K562 (cell line): ENCODE results near the gene EGF. TPM values are rescaled to one million over a fixed set of nuclear protein-coding genes. Genes with fewer than 3 reads are reported as not detected.

Source experiments
- ARID1B ChIP-seq: fragments of 450-650 bp; IDR thresholded peaks from 2 replicates; pipeline ENCODE4 v1.6.1; 2016; ENCODE audit warnings: antibody characterized with exemption, mild to moderate bottlenecking, inconsistent platforms
- DIDO1 ChIP-seq: fragments of 450-650 bp; IDR thresholded peaks from 2 replicates; pipeline ENCODE4 v1.6.1; 2016; ENCODE audit warnings: low read depth, missing biosample characterization, missing genetic modification characterization
- GTF2F1 ChIP-seq: IDR thresholded peaks from 2 replicates; pipeline ENCODE4 v1.6.1; 2011; ENCODE audit warnings: low read depth, low read length, improper control_type of control experiment
- HDAC2 ChIP-seq: fragments of 450-650 bp; IDR thresholded peaks from 2 replicates; pipeline ENCODE4 v1.6.1; 2016; ENCODE audit warnings: mild to moderate bottlenecking
- POU5F1 ChIP-seq: fragments of 150-350 bp; IDR thresholded peaks from 2 replicates; pipeline ENCODE4 v1.6.1; 2014; ENCODE audit warnings: borderline replicate concordance, low read length, low read depth, mild to moderate bottlenecking; ENCODE audit not compliant: partially characterized antibody
- PRDM10 ChIP-seq: fragments of 450-650 bp; IDR thresholded peaks from 2 replicates; pipeline ENCODE4 v1.6.1; 2018; ENCODE audit not compliant: partially characterized antibody
- RAD21 ChIP-seq, 2 experiments: fragments of 250-450 bp in 1 of 2; fragments of 450-650 bp in 1 of 2; sonication (Bioruptor Pico) in 1 of 2; formaldehyde crosslinking in 1 of 2; IDR thresholded peaks in 1 of 2; conservative IDR thresholded peaks in 1 of 2; 2 replicates each; pipeline versions ENCODE4 v1.4.0 to v1.8.0; 2020 to 2022; ENCODE audit warnings: mild to moderate bottlenecking in 2 of 2, moderate library complexity in 1 of 2
- TFAM ChIP-seq: fragments of 250-450 bp; sonication (Bioruptor Pico); conservative IDR thresholded peaks from 2 replicates; pipeline ENCODE4 v1.5.0; 2021; ENCODE audit warnings: mild to moderate bottlenecking, moderate library complexity
- ZNF224 ChIP-seq: sonication (generic); formaldehyde crosslinking; IDR thresholded peaks from 2 replicates; pipeline ENCODE4 v1.8.0; 2022; ENCODE audit warnings: mild to moderate bottlenecking, missing genetic modification reagents
- ZNF263 ChIP-seq: sonication (generic); formaldehyde crosslinking; IDR thresholded peaks from 2 replicates; pipeline ENCODE4 v1.8.0; 2022; ENCODE audit warnings: mild to moderate bottlenecking, missing genetic modification reagents, borderline replicate concordance
- ZNF3 ChIP-seq: fragments of 250-450 bp; sonication (Bioruptor Pico); IDR thresholded peaks from 2 replicates; pipeline ENCODE4 v1.5.0; 2021; ENCODE audit warnings: mild to moderate bottlenecking, moderate library complexity
- polyA plus RNA-seq, 8 experiments: library from polyadenylated mRNA; depleted of rRNA in 4 of 8; stranded (reverse) in 5 of 8; unstranded in 3 of 8; fragments of >200 nt; fragmentation: Nextera tagmentation in 2 of 8; fragmentation: Illumina TruSeq in 1 of 8; extraction: Ambion mirVana in 2 of 8; extraction: Trizol in 1 of 8; gene quantifications; 2 replicates each; pipeline versions ENCODE4 v1.2.1 to v1.2.3, GENCODE V29; 2011 to 2014; ENCODE audit warnings: inconsistent platforms in 1 of 8, missing spikeins in 1 of 8
- total RNA-seq, 7 experiments: library from RNA; depleted of rRNA in 6 of 7; stranded (reverse); fragments of >200 nt in 6 of 7; fragmentation: Illumina TruSeq in 2 of 7; extraction: Trizol in 2 of 7; gene quantifications; 2 replicates each; pipeline versions ENCODE4 v1.2.1 to v1.2.3, GENCODE V29; 2011 to 2021; ENCODE audit warnings: low replicate concordance in 1 of 7
- TF ChIP-seq, protein P1 (sequence below): sonication (generic); formaldehyde crosslinking; IDR thresholded peaks from 2 replicates; pipeline ENCODE4 v1.8.1; 2023; ENCODE audit warnings: mild to moderate bottlenecking, missing genetic modification reagents
- TF ChIP-seq, protein P2 (sequence below): sonication (generic); formaldehyde crosslinking; IDR thresholded peaks from 2 replicates; pipeline ENCODE4 v1.8.0; 2023; ENCODE audit warnings: mild to moderate bottlenecking, missing genetic modification reagents
- TF ChIP-seq, protein P3 (sequence below): sonication (generic); formaldehyde crosslinking; IDR thresholded peaks from 2 replicates; pipeline ENCODE4 v1.8.0; 2022; ENCODE audit warnings: mild to moderate bottlenecking, missing genetic modification reagents

The EGF gene
- total and polyA plus RNA-seq, 9 of the 15 experiments (the other 6 are each of a cell fraction or from before 2014, with no cell fraction given): 0.32 to 3.1 (median 1.3) TPM

DNA sequence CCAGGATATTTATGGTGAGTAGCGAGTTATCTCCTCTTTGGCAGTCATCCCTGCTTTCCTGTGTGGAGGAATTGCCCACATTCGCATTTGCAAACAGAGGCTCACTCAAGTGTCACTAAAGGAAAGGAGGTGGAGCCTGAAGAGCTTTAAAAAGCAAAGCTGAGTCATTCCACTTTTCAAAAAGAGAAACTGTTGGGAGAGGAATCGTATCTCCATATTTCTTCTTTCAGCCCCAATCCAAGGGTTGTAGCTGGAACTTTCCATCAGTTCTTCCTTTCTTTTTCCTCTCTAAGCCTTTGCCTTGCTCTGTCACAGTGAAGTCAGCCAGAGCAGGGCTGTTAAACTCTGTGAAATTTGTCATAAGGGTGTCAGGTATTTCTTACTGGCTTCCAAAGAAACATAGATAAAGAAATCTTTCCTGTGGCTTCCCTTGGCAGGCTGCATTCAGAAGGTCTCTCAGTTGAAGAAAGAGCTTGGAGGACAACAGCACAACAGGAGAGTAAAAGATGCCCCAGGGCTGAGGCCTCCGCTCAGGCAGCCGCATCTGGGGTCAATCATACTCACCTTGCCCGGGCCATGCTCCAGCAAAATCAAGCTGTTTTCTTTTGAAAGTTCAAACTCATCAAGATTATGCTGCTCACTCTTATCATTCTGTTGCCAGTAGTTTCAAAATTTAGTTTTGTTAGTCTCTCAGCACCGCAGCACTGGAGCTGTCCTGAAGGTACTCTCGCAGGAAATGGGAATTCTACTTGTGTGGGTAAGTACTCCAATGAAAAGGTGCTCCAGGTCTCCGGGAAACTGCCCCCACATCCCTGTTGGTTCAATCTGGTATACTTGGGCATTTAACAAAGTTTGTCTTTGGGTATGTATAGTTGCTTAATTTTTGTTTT is at the start of gene EGF (continued):
- TF ChIP-seq, protein P1, sequence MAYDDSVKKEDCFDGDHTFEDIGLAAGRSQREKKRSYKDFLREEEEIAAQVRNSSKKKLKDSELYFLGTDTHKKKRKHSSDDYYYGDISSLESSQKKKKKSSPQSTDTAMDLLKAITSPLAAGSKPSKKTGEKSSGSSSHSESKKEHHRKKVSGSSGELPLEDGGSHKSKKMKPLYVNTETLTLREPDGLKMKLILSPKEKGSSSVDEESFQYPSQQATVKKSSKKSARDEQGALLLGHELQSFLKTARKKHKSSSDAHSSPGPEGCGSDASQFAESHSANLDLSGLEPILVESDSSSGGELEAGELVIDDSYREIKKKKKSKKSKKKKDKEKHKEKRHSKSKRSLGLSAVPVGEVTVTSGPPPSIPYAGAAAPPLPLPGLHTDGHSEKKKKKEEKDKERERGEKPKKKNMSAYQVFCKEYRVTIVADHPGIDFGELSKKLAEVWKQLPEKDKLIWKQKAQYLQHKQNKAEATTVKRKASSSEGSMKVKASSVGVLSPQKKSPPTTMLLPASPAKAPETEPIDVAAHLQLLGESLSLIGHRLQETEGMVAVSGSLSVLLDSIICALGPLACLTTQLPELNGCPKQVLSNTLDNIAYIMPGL: no peak
- TF ChIP-seq, protein P2, sequence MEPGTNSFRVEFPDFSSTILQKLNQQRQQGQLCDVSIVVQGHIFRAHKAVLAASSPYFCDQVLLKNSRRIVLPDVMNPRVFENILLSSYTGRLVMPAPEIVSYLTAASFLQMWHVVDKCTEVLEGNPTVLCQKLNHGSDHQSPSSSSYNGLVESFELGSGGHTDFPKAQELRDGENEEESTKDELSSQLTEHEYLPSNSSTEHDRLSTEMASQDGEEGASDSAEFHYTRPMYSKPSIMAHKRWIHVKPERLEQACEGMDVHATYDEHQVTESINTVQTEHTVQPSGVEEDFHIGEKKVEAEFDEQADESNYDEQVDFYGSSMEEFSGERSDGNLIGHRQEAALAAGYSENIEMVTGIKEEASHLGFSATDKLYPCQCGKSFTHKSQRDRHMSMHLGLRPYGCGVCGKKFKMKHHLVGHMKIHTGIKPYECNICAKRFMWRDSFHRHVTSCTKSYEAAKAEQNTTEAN (CRISPR knock-in tag): no peak
- TF ChIP-seq ARID1B: peak; percentile 21; the same call in 1 of the 2 replicates
- peak; percentile 22; the same call in 1 of the 2 replicates for TF ChIP-seq HDAC2
- TF ChIP-seq, protein P3, sequence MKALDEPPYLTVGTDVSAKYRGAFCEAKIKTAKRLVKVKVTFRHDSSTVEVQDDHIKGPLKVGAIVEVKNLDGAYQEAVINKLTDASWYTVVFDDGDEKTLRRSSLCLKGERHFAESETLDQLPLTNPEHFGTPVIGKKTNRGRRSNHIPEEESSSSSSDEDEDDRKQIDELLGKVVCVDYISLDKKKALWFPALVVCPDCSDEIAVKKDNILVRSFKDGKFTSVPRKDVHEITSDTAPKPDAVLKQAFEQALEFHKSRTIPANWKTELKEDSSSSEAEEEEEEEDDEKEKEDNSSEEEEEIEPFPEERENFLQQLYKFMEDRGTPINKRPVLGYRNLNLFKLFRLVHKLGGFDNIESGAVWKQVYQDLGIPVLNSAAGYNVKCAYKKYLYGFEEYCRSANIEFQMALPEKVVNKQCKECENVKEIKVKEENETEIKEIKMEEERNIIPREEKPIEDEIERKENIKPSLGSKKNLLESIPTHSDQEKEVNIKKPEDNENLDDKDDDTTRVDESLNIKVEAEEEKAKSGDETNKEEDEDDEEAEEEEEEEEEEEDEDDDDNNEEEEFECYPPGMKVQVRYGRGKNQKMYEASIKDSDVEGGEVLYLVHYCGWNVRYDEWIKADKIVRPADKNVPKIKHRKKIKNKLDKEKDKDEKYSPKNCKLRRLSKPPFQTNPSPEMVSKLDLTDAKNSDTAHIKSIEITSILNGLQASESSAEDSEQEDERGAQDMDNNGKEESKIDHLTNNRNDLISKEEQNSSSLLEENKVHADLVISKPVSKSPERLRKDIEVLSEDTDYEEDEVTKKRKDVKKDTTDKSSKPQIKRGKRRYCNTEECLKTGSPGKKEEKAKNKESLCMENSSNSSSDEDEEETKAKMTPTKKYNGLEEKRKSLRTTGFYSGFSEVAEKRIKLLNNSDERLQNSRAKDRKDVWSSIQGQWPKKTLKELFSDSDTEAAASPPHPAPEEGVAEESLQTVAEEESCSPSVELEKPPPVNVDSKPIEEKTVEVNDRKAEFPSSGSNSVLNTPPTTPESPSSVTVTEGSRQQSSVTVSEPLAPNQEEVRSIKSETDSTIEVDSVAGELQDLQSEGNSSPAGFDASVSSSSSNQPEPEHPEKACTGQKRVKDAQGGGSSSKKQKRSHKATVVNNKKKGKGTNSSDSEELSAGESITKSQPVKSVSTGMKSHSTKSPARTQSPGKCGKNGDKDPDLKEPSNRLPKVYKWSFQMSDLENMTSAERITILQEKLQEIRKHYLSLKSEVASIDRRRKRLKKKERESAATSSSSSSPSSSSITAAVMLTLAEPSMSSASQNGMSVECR (CRISPR knock-in tag): no peak
- TF ChIP-seq RAD21 (CRISPR knock-in tag; conservative IDR thresholded peaks at IDR 0.05 in 1 of 2, IDR thresholded peaks at IDR 0.05 in 1 of 2): 0 out of 4 replicates have a peak, but pooled peaks of 1 of the 2 experiments have one; percentile 4
- no peak for TF ChIP-seq POU5F1
- no peak for TF ChIP-seq DIDO1
- no peak for TF ChIP-seq ZNF3
- TF ChIP-seq TFAM (CRISPR knock-in tag): no peak
- TF ChIP-seq PRDM10: no peak
- no peak for TF ChIP-seq GTF2F1
- no peak for TF ChIP-seq ZNF263 (CRISPR knock-in tag)
- TF ChIP-seq ZNF224 (CRISPR knock-in tag): no peak
